GM18505 (cell line): ENCODE results near the gene FLNA.

Experiments
- ATAC-seq: cut with Tn5 transposase; IDR thresholded peaks from one replicate; pipeline ENCODE4 v1.9.1; 2021; ENCODE audit not compliant: unreplicated experiment
- POLR2A ChIP-seq: IDR thresholded peaks from 4 replicates; pipeline ENCODE4 v1.6.1; 2011; ENCODE audit warnings: borderline replicate concordance; ENCODE audit not compliant: insufficient read depth, insufficient read length; ENCODE audit errors: extremely low read depth

FLNA gene

DNA sequence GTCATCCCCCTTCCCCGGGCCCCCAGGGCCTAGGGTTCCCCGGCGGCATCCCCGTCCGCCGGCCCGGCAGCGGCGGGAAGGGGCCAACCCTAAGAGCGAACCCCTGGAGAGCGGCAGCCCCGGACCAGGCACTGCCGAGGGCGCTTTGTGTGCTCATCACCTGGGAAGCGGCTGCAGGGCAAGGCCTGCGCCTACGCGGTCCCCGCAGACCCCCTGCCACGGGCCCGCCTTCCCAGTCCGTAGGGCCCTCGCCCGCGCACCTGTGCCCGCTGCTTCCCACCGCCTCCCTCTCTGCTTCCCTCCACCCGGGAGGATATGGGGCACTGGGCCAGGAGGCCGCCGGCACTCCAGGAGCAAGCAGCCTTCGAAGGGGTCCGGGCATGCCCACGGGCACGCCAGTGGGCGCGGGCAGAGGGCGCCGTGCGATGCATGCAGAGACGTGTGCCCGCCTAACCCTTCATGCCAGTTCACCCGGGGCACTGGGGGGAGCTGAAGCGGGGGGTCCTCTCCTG, 2.6 kb downstream of the FLNA start:
- ATAC-seq = no peak
- TF ChIP-seq POLR2A = no peak

DNA sequence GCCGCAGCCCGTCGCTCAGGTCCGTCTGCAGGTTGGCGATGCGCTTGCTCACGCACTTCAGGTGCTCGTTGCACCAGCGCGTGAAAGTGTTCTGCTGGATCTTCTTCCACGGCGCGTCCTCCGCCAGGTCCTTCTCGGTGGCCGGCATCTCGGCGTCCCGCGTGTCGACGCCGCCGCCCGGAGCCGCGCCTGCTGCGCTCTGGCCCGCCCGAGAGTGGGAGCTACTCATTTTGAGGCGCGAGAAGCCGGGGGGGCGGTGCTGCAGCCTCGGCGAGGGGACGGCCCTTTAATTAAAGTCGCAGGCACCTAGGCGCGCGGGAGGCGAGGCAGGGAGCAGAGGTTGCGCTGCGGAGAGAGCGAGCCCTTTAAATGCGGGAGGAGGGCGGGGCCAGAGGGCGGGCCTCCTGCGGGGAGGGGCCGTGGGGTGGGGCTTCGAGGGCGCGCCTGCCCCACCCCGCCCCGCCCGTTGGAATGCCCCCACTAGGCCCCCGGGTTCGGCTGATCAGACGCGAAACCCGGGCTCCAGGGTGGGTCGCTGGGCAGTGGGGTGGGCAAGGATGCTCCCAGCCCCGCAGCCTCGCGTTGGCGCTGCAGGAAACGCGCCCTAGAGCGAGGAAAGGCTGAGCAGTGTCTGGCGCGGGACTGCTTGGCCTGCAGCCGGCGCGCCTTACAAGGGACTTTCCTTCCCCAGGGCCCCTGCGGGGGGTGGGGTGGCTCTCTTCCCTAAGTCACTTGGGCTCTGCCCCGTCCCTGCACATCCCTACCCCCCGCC, 3.2 kb downstream of the FLNA start:
- ATAC-seq = peak; percentile 55
- peak; percentile 99 for TF ChIP-seq POLR2A

DNA sequence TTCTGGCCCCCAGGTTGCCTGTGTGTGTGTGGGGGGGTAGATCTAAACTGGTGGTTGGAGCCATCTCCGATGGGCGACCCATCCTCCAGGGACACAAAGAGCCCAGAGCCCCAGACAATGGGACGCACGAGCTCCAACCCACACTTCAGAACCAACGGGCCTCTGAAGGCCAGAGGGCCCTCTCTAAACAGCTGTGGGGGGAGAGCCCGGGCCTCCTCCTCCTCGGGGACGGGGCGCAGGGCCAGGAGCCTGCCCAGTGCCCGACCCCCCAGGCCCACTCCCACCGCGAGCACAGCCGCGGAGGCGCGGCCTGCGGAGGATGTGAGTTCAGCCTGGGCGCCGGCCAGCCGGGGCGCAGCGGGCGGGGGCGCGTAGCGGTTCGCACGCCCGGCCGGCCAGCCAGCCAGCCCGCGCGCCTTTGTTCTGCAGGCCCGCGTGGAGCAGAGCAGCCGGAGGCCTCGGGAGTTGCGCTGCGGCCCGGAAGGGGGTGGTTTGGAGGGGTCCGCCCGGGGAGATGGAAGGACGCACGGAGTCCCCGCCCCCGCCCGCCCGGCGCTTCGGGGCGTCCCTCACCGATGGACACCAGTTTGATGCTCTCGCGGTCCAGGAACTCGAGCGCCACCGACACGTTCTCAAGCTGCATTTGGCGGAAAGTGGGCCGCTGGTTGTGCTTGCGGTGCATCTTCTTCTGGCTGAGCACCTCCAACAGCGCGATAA, 4.0 kb downstream of the FLNA start:
- no peak for TF ChIP-seq POLR2A
- ATAC-seq = no peak

DNA sequence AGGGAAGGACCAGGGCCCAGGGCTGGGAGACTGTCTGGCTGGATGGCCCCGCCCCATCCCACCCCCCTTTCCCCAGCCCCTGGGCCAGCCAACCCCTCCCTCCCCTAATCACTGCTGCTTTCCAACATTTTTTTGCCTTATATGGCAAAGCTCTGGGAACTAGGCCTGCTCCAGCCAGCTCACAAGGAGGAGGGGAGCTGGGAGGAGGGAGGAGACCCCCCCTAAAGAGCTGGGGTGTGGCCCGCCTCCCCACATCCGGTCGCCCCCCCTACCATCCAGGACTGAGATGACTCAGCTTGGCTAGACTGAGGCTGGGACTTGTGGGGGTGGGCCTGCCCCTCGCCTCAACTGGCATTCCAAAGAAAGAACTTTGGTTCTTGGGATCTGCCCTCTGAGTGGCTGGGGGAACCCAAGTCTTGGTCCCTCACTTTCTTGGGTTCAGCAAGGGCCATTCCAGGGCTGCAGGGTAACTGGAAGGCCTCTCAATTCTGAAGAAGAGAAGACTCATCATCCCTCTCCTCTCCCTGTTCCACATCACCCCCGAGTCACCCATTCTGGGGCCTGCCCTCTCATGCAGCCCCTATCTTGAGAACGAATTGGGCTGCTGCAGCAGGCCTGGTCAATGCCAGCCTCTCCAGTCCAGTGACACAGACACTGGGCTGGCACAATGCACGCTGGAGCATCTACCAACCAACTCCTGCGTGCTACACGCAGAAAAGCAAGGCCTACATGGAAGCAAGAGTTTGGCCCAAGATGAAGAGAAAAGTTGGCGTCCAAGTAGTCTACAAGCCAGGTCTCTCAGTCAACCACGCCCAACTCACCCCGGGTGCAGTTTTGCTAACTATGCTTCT, 4.8 kb downstream of the FLNA start:
- no peak for TF ChIP-seq POLR2A
- ATAC-seq = no peak

DNA sequence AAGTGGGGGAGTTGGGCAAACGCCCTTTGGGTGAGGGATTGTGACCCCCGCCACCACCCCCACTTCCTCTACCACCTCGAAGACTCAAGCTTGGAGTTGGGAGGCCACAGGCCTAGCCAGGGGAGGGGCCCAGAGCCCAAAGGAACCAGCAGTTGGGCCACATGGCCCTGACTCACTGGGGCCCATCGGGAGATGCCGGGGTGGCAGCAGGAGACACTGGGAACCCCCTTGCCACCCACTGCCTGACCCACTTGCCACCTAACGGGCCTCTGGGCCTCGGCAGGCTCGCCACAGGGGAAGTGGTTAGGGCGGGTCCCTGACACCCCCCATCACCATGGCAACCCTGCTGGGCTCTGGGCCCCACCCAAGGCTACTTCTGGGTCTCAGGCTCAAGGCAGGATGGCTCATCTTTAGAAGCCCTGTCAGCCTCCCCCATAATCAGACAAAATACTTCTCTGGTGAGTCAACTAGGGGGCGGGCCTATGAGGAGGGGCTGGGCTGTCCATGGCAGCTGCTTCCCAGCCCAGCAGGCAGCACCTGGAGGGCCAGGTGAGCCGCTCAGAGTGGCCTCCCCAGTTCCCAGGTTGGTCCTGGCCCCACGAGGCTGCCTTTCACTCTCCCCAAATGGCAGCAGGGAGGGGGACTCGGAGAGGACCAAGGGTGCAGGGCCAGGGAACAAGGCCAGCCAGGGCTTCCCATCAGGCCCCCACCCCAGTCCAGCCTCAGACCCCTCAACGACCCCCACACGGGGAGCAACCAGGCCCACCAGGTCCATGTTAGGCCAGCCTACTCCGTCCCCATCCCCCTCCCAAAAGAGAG, 5.6 kb downstream of the FLNA start:
- peak; percentile 32 for ATAC-seq
- no peak for TF ChIP-seq POLR2A

DNA sequence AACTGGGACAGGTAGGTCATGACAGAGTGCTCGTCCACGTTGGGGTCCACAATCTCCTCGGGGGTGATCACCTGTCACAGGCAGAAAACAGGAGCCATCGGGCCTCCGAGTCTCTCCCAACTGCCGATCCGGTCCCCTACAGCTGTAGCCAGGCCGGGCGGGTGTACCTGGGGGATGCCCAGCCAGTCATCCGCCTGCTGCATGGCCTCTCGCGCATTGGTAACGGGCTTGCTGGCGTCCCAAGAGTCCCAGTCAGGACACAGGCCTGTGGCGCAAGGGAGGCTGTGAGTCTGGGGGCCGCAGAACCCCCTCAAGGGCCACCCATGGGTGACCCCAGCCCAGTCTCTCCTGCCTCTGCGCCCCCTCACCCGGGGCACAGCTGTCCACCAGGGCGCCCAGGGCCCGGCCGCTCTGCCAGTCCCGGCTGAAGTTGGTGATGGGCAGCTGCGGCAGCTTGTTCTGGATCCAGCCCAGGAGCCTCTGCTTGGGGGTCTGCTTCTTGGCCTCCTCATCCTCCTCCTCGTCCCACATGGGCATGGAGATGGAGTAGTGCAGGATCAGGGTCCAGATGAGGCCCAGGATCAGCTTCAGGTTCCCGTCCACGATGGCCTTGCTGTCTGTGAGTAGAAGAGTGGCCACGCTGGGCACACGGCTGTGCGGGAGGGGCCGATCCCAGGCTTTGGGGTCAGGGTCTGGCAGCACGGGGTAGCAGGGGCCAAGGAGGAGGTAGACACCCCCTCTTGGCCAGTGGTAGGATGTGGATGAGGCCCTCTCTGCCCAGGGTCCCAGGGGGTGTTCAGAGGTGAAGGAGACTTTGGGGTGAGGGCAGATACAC, 6.7 kb downstream of the FLNA start:
- ATAC-seq = no peak
- no peak for TF ChIP-seq POLR2A

DNA sequence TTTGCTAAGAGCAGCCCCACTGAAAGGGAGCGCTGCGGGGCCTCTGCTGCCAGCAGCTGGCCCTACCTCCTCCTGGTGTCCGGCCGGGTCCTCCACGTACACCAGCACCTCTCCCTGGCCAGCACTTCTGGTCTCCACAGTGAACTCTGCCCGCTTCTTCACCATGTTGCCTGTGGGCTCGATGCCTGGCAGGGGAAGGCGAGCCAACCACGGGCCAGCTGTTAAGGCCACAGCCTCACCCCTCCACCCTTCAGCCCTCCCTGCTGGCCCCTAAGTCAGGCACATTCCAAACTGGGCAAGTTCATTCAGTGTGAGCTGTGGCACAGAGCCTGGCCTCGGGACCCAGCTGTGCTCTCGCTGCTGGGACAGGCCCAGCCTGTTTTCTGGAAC, 7.8 kb downstream of the FLNA start:
- ATAC-seq = no peak
- TF ChIP-seq POLR2A = no peak

DNA sequence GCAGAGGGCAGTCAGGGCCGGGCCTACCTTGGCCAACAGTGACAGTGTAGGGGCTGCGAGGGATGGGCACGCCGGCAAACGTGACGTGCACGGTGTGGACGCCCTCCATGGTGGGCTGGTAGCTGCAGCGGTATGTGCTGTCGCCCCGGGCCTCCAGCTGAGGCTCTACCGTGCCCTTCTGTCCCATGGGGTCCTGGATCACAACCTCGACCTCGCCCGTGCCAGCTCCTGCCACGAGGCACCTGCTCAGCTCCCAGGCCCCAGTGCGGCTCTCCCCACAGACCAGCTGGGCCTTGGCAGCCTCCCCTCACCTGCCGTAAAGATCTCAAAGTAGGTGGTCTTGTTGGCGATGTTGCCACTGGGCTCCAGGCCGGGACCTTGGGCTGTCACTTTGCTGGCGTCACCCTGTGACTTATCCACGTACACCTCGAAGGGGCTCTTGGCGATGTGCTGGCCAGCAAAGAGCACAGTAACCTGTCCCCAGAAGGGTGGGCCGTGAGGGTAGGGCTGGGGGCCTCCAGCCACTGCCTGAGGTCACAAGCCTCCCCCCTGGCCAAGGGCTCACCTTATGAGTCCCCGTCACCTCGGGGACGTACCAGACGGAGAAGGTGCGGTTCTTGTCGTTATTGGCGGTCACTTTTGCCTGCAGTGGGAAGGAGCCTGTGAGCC, 8.3 kb downstream of the FLNA start:
- ATAC-seq = no peak

DNA sequence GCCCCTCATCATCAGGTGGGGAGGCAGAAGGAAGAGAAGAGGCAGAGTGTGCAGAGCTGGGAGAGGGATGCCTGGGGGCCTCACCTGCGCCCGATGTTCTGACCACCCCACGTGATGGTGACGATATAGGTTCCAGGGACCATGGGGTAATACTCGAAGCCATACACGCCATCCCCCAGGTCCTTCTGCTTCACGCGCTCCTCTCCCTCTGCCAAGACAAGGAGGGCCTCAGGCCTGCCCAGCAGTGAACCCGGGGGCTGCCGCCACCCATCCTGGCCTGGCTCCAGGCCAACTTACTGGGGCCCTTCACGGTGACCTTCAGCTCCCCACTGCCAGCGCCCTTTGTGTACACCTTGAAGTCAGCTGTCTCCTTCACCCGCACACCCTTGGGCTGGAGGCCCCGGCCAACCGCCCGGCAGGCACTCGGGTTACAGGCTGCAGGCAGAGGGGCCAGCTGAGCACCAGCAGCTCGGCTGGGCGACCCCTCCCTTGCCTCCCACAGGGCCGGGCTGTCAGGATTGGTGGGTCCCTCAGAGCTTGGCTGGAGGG, 9.3 kb downstream of the FLNA start:
- no peak for TF ChIP-seq POLR2A
- no peak for ATAC-seq

More for the DNA sequence above, 8.3 kb downstream of the FLNA start:
- no peak for TF ChIP-seq POLR2A

DNA sequence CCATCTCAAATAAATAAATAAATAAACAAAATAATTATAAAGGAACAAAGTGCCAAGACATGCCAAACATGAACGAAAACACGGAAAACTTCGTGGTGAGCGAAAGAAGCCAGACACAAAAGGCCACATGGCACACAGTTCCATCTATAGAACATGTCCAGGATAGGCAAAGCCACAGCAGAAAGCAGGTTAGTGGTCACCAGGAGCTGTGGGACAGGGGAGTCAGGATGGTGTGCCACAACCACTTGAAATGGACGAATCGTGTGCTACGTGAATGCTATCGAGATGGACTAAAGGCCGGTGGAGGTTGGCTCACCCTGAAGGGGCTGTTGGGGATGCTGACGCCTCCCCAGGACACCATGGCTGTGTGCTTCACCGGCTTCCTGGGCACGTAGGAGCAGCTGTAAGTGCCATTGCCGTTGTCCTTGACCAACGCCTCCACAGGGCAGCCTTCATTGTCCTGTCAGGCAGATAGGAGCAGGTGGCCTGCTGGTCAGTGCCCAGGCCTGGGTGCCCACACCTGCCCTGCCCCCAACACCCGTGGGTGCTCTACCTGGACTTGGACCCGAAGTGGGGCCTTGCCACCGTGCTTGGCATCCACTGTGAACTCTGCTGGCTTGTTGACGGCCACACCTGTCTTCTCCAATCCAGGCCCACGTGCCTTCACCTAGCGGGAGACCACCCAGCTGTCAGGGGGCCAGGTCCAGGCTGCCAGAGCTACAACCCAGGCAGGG, 10.6 kb downstream of the FLNA start:
- no peak for TF ChIP-seq POLR2A
- ATAC-seq = no peak

DNA sequence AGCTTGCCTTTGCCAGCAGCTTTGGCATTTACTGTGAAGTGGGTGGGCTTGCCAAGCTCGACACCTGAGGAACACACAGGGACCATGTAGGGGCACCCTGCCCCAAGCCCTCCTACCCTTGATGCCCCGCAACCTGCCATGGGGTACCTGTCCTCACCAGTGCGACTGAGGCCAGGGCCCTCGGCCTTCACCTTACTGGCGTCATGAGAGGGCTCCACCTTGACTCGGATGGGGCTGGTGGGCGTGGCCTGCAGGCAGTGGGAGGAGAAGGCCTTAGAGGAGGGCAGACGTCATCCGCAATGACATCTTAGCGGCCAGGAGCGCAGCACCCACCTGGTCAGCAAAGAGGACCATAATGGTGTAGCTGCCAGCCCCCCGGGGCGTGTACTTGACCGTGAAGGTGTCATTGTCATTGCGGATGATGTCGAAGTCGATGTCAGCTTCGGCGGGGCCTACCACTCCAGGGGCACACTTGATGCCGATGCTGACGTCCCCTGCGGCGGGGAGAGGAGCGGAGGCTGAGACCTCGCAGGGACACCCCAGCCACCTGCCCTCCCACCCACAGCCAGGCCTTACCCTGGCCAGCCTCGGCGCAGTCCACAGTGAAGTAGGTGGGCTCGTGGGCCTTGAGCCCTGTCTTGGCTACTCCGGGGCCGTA, 12.2 kb downstream of the FLNA start:
- no peak for ATAC-seq
- TF ChIP-seq POLR2A = no peak
